ENCODE data around the gene ALAS1.

ALAS1 gene

DNA sequence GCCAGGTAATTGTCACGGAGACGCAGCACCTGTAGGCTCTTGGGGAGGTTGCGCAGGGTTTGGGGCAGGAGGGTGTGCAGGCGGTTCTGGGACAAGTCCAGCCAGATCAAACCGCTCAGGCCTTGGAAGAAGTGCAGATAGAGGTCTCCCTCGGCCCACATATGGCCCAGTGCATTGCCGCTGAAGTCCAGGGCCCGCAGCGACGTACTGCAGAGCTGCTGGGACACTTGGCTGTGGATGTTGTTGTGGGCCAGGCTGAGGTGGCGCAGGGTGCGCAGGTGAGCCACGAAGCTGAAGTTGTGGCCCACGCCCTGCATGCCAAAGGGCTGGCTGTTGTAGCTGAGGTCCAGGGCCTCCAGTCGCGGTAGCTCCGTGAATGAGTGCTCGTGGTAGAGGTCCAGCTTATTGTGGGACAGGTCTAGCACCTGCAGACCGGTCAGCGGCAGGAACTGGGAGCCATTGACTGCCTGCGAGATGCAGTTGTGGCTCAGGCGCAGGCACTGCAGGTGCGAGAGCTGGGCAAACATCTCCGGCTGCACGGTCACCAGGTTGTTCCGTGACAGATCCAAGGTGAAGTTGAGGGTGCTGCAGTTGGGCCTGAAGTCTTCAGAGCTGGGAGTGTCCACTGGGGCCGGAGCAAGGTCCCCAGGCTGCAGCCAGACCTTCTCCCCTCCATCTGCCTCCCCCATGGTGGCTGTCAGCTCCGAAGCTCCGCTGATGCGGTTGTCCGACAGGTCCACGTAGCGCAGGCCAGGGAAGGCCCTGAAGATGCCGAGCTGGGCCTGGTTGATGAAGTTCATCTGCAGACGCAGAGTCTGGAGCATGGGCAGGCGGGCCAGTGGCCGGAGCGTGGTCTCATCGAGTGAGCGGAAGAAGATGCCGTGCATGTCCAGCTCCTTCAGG, 24.6 kb downstream of the ALAS1 start:
- DNase-seq = no peak

DNA sequence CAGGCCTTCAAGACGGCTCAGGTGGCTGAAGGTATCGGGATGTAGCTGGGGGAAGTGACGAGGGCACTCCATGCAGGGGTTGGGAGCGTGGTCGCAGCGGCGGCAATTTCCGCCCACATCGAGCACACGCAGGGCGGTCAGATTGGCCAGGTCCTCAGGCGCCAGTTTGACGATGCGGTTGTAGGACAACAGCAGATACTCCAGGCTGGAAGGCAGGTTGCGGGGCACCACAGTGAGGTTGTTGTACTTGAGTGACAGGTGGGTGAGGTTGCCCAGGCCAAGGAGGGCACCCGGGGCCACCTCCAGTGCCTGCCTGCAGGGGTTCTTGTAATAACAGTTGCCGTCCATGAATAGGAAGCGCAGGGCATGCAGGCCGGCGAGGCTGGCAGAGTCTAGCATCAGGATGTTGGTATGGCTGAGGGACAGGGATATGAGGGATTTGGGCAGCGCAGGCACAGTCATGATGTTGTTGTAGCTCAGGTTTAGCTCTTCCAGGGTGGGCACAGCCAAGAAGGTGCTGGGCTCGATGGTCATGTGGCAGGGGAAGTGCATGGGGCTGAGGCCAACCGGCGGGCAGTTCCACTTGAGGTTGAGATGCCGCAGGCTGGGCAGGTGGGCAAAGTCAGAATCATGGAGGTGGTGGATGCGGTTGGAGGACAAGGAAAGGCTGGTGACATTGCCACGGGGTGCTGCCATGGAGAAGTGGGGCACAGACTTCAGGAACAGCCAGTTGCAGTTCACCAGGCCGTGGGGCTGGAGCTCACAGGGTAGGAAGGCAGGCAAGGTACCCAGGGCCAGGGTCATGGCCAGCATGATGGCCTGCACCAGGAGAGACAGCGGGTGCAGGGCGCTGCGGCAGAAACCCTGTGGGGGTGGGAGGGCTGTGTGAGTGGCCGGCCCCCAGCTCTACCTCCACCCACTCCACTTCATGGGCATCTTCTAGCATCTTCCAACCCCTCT, 25.8 kb downstream of the ALAS1 start:
- DNase-seq = no peak

DNA sequence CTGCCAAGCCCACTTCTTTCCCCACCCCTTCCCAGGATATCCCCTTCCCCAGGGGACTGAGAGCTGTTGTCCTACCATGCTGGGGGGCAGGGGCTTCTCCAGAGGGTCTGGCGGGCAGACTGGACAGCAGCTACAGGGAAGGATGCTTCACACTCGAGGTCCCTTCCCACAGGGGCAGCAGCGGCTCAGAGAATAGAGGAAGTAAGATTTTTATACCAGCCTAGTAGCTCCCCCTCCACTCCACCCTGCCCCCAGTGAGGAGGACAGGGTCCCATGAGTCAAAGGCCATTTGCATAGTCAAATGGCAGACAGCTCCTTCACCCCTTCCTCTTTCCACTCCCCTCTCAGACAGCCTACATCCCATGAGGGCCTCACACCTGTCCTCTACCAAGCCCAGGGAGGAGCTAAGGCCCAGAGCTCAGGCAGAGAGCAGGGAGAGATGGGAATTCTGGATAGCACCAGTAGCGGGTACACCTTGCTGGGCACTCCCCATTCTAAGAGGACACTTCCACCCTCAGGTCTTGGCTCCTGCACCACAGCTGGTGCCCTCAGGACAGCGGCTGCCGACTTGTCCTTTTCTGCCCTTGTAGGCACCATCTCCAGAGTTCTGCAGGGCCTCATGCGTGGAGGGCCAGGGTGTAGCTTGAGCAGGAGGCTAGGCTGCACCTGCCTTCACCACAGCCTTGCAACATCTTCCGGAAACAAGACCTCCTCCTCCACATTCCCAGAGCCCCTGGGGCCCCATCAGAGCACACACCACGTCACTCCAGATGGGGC, 27.7 kb downstream of the ALAS1 start, which contains the start of gene TLR9:
Gene TLR9, minus strand, starts transcription at position 194 of the 777 bp plus-strand sequence. Its CDS starts 116 bp downstream, at position 78.
- peak; percentile 38 for DNase-seq

DNA sequence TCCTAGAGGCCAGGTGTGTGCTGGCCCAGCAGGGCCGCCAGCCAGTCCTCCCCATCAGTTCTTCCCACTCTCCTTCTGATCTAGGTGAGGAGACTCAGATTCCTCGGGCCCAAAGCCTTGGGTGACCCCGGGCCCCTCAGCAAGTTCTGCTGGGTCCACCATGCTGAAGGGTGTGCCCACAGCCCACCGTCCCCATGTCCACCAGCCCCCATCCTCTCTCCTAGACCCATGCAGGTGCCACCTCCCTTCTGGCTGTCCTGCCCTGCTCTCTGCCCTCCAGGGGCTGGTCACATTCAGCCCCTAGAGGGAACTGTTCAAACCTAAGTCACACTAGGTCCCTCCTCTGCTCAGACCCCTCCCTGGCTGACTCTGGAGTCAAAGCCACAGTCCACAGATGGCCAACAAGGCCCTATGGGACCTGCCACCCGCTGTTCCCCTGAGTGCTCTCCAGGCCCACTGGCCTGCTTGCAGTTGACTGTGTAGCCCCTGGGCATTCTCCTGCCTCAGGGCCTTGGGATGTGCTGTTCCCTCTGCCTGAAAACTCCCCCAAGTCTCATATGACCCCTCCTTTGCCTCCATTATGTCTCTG, 28.4 kb downstream of the ALAS1 start:
- DNase-seq = no peak

DNA sequence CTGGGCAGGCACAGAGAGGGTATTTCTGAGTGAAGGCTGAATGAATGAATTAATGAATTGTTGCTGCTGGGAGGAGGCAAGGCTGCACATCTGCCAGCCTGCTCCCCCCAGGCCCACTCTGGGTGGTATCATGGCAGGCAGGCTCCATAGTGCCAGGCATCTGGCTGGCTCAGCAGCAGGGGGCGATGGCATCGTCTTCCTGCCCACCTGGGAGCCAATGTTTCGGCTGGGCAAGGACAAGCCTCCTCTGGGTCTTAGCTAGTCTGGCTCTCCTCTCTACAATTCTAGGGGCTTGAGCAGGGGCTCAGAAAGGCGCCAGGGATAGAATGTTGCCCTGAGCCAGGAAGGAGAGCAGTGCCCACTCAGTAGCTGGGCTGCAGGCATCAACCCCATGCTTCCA, 29.2 kb downstream of the ALAS1 start:
- DNase-seq = no peak

DNA sequence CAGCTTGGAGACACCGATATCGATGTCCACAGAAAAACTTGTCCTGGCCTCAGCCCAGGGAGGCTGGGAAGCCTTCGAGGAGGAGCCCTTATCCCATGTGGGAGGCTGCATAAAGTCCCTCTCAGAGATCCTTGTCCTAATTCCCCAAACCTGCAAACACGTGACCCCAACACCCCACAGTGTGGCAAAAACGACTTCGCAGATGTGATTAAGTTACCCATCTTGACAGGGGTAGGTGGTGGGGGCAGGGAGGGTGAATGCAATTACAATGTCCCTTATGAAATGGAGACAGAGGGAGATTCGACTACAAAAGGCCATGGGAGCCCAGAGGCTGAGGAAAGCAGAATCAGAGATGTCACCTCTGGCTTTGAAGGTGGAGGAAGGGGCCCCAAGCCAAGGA, 29.8 kb downstream of the ALAS1 start:
- no peak for DNase-seq

DNA sequence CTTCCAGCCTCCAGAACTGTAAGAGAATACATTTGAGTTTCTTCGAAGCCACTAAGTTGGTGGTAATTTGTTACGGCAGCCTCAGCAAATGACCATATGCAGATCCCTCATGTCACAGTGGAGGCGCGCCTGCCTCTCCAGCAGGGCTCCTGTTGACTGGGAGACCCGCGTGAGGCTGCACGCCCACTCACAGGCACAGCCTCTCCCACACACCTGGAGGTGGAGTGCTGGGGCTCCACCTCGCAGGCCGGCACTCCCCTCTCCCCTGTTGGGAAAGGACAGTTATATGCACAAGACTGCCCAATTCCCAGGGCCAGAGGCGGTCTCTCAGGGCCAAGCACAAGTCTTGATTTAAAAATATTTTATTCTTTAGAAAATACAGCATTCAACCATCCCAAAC, 30.3 kb downstream of the ALAS1 start:
- no peak for DNase-seq

DNA sequence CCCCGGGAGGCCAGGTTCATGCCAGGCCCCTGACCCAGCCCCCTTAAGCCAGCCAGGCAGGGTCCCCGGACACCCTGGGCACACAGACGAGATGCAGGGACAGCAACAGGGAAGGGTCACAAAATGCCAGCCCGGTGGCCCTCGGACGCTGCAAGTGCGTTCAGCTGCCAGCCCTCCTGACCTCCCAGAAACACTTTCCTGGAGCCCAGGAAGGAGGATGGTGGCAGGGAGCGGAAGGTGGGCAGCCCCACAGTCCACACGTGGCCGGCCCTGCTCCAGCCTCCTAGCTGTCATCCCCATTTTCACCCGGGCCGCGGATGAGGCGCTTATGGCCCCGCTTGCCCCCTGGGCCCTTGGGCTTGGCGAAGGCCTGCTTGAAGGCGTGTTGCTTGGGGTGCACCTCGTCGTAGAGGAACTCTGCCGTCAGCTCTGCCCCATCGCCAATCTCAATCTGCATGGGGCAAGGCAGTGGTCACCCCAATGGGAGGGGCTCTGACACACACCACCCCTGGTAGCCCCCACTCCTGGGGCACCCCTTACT, 30.9 kb downstream of the ALAS1 start:
- DNase-seq = no peak

DNA sequence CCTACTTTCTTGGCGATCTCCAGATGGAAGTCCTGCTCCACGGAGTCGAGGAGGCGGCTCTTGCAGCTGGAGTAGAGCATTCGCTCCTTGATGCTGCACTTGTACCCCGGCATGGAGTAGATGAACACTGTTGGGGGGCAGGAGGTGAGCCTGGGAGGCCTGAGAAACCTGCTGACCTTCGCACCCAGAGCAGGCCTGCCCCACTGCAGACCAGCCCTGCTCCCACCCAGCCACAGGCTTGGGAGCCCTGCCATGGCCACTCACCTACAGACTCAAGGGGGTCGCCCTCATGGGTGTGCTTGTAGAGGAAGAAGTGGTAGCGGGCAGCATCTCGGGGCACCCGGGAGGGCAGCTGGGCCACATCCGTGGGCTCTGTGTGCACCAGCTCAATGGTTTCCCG, 31.7 kb downstream of the ALAS1 start:
- DNase-seq = no peak

DNA sequence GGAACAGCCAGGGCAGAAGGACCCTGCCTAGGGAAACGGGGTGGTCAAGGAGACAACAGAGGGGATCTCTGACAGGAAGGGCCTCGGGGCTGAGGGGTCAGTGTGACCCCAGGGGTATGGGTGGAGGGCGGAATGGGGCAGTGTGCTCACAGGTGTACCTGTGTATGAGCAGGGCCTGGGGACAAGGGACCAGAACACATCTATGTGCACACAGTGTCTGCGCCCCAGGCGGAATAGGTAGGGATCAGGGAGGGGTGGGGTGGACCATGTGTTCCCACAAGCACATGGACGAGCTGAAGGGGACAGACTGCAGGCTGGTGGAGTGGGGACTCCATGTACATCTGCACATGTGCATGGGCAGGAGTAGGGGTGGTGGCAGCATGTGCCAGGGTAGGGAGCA, 32.5 kb downstream of the ALAS1 start:
- DNase-seq = no peak

DNA sequence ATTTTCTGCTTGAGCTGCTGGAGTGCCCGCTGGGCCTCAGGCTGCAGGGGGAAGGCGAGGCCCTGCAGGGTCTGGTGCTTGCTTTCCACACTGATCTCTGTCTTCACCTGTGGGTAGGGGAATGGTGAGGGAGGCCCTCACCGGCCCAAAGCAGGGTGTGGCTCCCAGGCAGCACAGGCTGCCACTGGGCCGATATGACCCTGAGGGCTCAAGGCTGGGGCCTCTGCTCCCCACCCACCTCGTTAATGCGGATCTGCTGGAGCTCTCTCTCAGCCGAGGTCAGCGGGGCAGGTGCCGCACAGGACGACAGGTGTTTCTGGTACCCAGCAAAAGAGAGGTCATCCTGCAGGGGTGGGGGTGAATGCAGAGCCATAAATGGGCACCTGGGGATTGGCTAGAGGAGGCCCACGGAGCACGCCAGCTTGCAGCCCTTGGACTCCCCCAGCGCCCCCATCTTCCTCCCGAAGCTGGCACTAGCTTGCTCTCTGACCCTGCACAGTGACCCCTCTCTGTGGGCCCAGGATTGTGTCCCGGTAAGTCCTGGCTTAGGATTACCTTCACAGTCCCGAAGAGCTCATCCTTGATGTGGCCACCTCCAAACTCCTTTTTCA, 33.0 kb downstream of the ALAS1 start:
- no peak for DNase-seq

DNA sequence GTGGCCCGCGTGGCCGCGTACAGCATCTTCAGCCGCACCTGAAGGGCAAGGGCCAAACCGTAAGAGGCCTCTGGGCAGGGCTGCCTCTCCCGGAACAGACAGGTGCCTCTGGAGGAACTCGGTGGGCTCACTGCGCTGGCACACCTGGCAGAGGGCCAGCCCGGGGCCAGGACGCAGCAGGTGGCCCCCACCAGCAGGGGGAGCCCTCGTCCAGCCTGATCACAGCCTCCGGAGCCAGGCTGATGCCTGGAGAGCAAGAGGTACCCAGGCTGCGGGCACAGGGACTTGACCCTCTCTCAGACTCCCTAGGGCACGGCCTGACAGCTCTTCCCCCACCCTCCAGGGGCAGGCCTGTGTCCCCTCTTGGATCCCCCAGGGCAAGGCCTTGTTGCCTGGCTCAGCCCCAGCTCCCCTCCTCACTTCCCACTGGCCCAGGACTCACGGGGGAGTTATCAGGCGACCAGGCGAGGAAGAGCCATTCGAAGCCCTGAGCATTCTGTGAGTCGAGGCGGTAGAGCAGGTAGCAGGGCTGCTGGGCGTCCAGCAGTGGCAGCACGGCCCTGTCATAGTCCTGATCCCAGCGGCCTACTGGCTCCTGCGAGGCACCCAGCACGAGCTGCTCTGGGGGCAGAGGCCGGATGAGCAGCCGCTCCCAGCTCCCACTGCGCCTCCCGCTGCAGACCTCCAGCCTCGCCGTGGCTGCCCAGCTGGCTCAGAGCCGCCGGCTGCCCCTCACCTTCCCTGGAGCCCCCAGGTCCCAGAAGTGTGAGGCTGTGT, 33.7 kb downstream of the ALAS1 start:
- peak; percentile 45 for DNase-seq

DNA sequence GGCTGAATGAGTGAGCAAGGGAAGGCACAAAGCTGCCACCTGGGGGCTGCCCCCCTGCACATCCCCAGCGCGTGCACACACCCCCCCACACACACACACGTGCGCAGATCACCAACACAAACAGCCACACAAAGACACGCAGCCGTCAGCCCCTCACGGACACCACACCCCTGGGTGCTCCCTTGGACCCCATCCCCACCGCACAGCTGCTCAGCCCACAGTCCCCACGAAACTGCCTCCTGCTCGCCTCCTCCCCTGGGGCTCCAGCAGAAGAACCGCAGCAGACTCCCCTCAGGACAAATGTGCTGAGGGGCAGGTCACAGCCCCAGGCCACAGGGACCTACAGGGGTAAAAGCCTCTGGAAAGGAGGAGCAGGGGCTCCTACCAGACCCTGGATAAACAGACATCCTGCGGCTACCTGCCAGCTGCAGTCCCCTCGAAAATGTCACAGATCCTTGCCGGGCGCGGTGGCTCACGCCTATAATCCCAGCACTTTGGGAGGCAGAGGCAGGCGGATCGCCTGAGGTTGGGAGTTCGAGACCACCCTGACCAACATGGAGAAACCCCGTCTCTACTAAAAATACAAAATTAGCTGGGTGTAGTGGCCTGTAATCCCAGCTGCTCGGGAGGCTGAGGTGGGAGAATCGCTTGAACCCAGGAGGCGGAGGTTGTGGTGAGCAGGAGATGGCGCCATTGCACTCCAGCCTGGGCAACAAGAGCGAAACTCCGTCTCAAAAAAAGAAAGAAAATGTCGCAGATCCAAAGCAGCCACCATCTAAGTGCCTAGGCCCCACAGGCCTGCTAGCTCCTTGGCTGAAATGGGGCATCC, 34.5 kb downstream of the ALAS1 start:
- no peak for DNase-seq

DNA sequence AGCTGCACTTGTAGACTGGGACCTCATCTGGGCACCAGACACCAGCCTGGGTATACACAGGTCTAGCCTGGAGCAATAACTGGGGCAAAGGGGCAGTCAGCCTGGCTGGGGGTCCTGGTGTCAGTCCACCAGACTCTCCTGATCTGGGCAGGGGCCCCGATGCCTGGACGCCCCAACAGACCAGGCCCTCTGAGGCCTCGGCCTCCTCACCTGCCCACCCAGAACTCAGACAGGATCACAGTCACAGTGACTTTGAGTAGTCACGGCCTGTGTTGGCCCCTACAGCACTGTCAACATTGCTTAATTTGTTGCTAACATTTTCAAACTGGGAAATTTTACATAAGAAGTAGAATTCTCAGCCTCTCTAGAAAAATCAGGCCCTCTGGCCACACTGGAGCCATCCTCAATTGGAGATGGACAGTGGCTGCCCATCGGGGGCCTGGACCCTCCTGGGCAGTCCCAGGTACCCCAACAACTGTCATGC, 35.2 kb downstream of the ALAS1 start:
- no peak for DNase-seq

DNA sequence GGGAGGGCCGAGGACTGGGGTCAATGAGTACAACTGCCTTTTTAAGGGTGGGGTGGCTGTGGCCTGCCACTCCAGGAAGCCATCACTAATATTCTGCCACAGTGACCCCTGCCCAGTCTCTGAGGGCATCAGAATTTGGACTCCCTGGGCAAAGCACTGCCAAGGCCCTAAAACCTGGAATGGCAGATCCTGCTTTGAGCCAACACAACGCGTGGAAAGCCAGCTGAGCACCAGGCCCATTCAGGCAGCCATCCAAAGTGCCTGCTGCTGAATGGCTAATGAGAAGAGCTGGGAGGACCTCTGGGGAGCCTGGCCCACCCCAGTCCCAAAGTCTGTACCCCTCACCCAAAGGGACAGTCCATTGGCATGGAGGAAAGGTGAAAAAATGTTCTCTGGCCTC, 36.0 kb downstream of the ALAS1 start:
- no peak for DNase-seq

DNA sequence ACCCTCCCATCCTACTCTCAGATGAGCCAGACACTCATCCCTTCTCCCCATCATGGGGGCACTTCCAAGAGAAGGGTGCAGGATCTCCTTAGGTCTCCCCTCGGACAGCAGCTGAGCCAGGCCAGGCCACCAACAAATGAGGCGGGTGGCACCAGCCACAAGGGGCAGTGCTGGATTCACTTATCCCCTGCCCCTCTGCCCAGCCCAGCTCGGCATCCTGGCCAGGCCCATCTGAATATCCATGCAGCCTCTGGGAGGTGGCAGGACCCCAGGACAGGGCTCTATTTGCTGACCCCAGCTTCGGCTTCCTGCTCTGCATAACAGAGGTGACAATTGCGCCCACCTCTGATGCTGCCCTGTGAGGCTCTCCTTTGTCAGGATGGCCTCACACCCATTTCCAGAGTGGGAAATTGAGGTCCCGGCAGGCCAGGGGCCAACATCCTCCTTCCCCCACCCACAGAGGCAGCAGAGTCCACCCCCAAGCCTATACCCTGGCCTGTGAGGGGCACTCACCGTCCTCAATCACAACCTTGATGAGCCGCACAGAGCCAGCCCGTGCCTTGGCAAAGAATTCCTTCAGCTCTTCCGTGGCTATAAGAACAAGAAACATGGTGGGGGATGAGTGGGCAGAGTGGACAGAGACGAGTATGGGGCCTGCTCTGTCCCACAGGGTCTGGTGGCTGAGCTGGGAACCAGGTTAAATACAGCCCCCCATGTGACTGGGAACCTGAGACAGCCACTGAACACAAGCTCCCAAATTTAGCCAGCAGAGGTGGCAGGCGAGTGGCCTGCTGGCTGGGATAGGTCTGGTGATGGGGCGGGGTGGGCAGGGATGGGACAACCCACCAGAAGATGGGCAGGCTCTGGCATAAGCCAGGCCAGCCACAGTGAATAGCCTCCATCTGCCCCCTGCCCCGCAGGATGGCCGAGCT, 36.8 kb downstream of the ALAS1 start:
- DNase-seq = no peak

DNA sequence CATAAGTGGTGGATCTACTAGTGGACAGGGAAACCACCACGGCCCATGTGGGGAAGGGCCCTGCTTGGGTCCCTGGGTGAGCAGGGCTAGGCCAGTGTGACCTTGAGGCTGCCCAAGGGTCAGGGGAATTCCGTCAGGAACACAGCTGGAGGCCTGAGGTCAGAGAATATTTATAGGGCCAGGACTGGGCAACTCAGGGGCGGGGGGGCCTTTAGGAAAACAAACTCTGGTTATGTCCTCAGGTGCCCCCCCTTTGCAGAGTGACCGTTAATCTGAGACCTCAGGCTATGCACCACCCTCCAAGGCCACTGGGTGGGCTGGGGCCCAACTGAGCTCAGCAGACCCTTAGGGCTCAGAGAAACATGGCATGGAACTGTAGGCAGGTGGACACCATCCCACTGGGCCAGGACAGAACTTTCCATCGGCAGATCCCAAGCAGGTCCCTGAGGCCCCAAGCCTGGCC, 38.5 kb downstream of the ALAS1 start:
- DNase-seq = no peak

DNA sequence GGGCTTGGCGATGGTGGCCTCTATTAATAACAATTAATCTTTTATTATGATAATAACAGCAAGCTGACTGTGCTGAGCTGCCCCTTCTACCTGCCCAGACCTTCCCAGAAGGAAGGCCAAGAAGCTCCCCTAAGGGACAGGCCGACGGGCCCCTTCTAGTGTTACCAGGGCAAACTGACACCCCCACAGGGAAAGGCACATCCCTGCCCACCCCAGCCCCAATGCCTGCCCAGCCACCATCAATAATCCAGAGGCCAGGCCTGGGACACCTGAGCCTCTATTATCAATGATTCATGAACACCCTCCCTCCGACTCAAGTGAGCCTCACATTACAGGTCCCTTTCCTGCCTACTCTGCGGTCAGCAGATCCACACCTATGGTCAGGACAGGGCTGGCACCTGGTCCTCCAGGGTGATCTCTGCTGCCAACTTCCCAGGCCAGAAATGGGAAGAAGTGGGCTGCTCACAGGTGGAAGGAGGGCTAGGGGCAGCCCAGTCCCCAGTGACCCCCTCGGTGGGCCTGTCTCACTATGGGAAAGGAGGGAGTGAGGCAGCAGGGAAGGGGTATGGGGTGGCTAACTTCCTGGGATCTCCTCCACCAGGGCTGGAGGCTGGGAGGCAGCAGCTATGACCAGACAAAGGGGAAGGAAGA, 39.2 kb downstream of the ALAS1 start:
- DNase-seq = no peak
